Raji (cell line): Measurements from ENCODE around the gene SMIM14.

Source experiments
- POLR2A ChIP-seq: IDR thresholded peaks from 2 replicates; pipeline ENCODE4 v1.6.1; 2011; ENCODE audit warnings: low read depth, low read length, control low read depth; ENCODE audit not compliant: insufficient read depth

SMIM14 gene

GRCh38 chr4:39614487-39615162 is 24.0 kb downstream of the SMIM14 start:
- no peak for TF ChIP-seq POLR2A

GRCh38 chr4:39613093-39613656 is 25.5 kb downstream of the SMIM14 start:
- TF ChIP-seq POLR2A = no peak

GRCh38 chr4:39609454-39609931 is 29.2 kb downstream of the SMIM14 start:
- no peak for TF ChIP-seq POLR2A

GRCh38 chr4:39608451-39608850 is 30.2 kb downstream of the SMIM14 start:
- no peak for TF ChIP-seq POLR2A

GRCh38 chr4:39606747-39607146 is 31.9 kb downstream of the SMIM14 start:
- no peak for TF ChIP-seq POLR2A

GRCh38 chr4:39597695-39598381 is 40.8 kb downstream of the SMIM14 start:
- no peak for TF ChIP-seq POLR2A

- no peak for TF ChIP-seq POLR2A
Observed at GRCh38 chr4:39596971-39597370, 41.7 kb downstream of the SMIM14 start.

- no peak for TF ChIP-seq POLR2A
Observed at GRCh38 chr4:39591290-39591689, 47.4 kb downstream of the SMIM14 start.

- no peak for TF ChIP-seq POLR2A
Observed at GRCh38 chr4:39587881-39588280, 50.8 kb downstream of the SMIM14 start.

GRCh38 chr4:39574946-39575345 is 63.7 kb downstream of the SMIM14 start:
- no peak for TF ChIP-seq POLR2A

GRCh38 chr4:39571504-39571903 is 67.2 kb downstream of the SMIM14 start:
- TF ChIP-seq POLR2A = no peak

- no peak for TF ChIP-seq POLR2A
Observed at GRCh38 chr4:39571054-39571453, 67.6 kb downstream of the SMIM14 start.

- no peak for TF ChIP-seq POLR2A
Observed at GRCh38 chr4:39569209-39569608, 69.5 kb downstream of the SMIM14 start.

- no peak for TF ChIP-seq POLR2A
Observed at GRCh38 chr4:39568805-39569204, 69.9 kb downstream of the SMIM14 start.

- TF ChIP-seq POLR2A = no peak
Observed at GRCh38 chr4:39565878-39566600, 72.6 kb downstream of the SMIM14 start.
